GM19240 (cell line): ENCODE data around the gene GDPD5.

ENCODE experiments used
- DNase-seq: peaks from one replicate; pipeline ENCODE4 v3.0.0; 2011; ENCODE audit warnings: low spot score; ENCODE audit not compliant: insufficient read length

The GDPD5 gene, protein sequence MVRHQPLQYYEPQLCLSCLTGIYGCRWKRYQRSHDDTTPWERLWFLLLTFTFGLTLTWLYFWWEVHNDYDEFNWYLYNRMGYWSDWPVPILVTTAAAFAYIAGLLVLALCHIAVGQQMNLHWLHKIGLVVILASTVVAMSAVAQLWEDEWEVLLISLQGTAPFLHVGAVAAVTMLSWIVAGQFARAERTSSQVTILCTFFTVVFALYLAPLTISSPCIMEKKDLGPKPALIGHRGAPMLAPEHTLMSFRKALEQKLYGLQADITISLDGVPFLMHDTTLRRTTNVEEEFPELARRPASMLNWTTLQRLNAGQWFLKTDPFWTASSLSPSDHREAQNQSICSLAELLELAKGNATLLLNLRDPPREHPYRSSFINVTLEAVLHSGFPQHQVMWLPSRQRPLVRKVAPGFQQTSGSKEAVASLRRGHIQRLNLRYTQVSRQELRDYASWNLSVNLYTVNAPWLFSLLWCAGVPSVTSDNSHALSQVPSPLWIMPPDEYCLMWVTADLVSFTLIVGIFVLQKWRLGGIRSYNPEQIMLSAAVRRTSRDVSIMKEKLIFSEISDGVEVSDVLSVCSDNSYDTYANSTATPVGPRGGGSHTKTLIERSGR

DNA sequence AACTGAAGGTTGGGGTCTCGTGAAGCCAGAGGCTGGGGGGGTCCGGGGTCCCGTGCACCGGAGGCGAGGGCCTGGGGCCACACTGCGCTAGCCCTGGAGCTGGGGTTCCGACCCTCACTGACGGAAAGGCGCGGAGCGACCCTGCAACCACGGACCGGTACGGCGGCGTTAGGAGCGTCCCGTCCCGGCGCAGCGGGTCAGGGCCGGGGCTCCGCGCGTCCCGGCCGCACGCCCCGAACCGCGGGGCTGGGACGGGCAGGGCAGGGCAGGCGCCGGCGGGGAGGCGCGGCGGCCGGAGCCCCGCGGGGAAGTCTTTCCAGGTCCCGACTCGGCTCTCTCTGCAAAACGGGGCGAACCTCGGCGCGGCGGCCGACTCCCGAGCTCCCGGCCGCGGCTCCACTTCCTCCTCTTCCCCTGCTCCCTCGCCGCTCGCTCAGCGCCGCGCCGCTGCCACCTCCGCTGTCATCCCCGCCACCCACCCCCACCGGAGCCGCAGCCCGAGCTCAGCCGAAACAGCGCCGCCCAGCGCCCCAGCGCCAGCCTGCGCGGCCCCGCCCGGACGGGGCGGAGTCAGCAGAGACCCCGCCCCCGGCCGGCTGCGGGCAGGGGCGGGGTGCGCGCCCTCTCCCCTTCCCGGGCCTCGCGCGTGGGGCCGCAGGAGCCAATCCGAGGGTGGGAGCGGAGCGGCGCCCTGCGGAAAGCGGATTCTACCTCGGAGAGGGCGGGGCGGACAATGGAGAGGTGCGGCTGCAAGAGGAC, at the start of gene GDPD5:
Gene GDPD5 (minus strand): TSS at position 509 of the 759 bp plus-strand sequence. CDS start 48,206 bp downstream, outside the sequence.
- DNase-seq: peak; percentile 82

DNA sequence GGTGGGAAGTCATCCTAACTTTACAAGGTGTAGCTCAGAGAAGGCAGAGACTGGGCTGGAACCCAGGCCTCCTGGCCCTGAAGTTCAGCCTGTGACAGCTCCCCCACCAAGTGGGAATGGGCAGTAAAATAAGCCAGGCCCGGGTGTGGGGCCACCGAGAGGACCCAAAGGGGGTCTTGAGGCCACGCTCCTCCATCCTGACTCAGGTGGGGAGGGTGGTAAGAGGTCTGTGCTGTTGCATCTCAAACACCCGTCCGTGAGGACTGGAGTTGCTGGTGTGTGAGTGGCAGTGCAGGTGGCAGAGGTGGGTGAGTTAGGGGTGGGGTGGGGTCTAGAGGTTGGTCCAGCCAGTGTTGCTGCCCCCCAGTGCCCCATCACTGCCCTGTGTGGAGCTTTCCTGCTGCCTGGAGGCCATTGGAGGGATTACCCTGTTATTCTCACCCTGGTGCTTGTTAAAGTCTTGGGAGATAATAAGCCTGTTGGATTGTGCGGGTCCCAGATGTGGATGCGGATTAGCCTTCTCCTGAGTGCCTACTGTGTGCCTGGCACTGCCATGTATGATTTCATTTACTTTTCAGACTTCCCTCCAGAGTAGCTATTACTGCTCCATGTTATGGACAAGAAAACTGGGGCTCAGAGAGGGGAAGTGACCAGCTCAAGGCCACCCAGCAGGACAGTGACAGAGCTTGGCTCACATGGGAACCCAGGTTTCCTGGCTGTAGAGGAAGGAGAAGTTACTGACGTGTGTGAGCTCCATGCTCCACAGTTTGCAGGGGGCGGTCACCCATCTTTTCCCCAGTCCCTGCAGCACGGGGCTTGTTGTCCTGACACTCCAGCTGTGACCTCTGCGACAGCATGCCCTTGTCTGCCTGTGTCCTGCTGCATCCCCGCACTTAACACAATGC, 49.2 kb upstream of the GDPD5 start:
- DNase-seq: no peak

- DNase-seq: no peak
Observed at GRCh38 chr11:75572744-75573143, 47.0 kb upstream of the GDPD5 start.

DNA sequence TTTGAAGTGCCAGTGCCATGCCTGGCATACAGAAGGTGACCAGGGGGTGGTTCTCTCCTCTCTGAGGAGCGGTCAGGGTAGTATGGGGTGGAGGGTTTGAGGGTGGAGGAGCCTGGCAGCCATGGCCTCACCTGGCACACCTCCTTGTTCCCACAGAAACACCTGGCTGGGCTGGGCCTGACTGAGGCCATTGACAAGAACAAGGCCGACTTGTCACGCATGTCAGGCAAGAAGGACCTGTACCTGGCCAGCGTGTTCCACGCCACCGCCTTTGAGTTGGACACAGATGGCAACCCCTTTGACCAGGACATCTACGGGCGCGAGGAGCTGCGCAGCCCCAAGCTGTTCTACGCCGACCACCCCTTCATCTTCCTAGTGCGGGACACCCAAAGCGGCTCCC, 45.9 kb upstream of the GDPD5 start:
- DNase-seq: no peak

- no peak for DNase-seq
Observed at GRCh38 chr11:75570559-75571139, 44.9 kb upstream of the GDPD5 start.

DNA sequence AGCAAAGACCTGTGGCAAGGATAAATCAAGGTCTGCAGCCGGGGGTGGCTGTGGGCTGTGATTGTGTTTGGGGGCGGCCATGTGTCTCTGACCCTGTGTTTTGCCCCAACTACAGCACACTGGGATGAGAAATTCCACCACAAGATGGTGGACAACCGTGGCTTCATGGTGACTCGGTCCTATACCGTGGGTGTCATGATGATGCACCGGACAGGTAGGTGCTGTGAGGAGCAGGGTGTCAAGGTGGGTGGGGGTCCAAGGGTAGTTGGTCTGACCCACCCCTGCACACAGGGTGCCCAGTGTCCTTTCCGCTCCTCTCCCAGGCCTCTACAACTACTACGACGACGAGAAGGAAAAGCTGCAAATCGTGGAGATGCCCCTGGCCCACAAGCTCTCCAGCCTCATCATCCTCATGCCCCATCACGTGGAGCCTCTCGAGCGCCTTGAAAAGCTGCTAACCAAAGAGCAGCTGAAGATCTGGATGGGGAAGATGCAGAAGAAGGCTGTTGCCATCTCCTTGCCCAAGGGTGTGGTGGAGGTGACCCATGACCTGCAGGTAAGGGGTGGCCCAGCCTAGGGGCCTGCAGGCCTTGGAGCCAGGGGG, 43.0 kb upstream of the GDPD5 start:
- no peak for DNase-seq

- no peak for DNase-seq
Observed at GRCh38 chr11:75567971-75568370, 42.2 kb upstream of the GDPD5 start.

- no peak for DNase-seq
Observed at GRCh38 chr11:75566763-75567279, 41.1 kb upstream of the GDPD5 start.

- no peak for DNase-seq
Observed at GRCh38 chr11:75565916-75566762, 40.4 kb upstream of the GDPD5 start.

GRCh38 chr11:75565221-75565814, 39.6 kb upstream of the GDPD5 start:
- DNase-seq: no peak

DNA sequence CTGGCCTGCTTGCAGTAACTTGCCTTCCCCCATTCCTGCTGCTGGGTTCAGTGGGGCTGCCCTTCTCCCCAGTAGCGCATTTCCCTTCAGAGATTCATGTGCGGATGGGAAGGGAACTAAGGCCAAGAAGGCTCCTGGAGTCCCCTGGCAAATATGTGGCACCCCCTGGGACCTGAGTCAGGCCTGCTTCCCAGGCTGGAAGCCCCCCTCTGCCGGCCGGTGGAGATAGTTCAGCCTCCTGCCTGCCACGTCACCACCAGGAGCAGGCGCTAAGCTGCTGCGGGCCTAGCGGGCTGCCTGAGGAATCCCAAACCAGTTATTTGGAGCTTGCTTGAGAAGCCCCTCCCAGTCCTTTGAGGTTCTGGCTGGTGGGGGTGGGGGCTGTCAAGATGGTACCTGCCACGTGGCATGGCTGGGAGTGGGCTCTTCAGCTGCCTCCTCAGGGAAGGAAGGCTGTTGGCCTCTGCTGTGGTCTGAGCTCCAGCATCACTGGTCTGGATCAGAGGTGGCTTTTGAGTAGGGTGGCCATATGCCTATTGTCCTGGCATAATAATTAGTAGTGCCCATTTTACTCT, 38.3 kb upstream of the GDPD5 start:
- DNase-seq: no peak

GRCh38 chr11:75563501-75563977, 37.8 kb upstream of the GDPD5 start:
- no peak for DNase-seq

DNA sequence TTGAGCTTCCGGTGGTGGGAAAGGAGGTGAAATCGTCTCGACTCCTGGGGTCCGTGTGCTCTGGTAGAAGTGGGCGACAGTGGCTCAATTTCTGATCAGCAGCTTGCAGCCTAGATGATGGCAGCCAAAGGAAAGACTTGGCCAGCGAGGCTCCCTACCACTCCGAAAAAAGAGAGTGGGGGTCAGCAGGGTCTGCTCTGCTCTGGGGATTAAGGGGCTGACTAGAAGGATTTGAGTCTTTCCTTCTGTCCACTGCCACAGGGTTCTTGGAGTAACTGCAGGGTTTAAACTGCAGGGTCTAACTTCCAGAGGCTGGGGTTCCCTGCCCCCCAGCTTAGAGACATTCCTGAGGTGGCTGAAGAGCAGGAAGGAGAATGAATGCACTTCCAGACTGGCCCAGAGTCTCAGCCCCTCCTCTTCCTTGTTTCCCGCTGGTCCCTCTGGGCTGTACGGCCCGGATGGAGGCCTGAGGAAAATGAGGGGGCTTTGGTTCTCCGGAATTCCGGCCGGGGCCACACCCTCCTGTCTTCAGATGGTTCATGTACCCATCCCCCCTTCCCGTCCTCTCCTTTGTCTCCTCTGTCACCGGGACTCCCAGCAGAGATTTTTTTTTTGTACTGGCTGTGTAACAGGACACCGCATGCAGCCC, 37.2 kb upstream of the GDPD5 start:
- no peak for DNase-seq

DNA sequence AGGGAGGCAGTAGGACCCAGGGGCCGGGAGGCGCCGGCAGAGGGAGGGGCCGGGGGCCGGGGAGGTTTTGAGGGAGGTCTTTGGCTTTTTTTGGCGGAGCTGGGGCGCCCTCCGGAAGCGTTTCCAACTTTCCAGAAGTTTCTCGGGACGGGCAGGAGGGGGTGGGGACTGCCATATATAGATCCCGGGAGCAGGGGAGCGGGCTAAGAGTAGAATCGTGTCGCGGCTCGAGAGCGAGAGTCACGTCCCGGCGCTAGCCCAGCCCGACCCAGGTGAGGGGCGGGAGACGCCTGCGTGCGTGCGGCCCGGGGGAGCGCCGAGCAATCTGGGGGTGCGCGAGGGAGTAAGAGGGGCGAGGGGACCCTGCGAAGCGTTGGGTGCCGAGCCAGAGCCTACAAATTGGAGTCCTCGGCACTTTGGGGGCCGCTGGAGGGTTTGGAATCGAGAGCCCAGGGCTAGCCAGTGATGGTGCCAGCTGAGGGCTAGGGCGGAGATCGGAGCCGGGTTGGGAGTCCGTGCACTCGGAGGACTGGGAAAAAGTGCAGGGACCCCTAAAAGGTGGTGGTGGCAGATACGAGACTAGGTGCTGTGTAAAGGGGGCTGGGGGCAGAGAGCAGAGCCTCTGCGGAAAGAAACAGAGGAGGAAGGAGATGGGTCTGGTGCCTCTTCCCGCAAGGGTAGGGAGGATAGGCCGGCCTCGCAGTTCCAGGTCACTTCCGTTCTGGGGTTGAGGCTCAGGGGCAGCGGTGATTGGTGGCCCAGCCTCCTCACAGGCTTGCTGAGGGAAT, 36.5 kb upstream of the GDPD5 start, which contains the start of gene SERPINH1:
Gene SERPINH1 (plus strand): TSS at position 206 of the 788 bp plus-strand sequence. CDS start 4,097 bp downstream, outside the sequence.
- peak; percentile 91 for DNase-seq

DNA sequence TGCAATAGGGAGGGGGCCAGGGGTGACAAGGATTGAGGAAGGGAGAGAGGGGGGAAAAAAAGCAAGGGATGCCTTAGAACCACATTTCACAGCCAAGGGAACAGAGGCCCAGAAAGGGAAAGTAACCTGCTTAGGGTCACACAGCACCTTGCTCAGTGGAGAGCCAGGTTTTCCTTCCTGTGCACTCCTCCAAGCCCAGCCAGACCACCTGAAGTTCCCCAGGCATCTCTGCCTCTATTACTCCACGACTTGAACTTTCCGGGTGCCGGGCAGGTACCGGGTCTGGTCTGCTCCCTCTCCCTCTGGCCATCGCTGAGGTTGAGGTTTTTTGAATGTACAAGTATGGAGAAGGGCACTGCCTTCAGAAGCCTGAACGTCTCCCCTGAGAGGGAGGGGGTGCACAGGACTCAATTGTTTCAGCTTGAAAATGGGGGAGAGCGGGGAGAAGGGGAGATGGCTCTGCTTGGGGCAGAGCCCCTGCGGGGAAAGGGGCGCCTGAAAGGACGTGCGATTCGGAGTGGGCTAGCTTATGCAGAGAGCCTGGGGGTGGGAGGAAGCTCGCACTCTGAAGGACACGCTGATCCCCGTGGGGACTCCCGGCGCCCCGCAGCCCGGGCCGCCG, 35.8 kb upstream of the GDPD5 start:
- DNase-seq: peak; percentile 55

DNA sequence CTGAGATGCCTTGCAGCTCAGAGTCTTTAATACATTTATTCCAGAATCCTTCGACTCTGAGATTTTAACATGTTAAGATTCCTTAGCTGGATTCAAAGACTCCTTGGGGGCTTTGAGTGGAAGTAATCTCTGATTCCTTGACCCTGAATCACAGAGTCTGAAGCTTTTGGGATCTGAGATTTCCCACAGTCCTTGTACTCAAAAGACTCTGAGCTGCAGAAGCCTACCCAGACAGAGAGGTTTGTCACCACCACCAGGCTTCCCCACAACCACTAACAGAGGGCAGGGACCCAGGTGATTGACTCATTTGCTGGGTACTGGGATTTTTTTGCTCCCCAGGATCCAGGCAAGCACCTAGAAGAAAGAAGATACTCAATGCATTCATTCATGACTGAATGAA, 34.9 kb upstream of the GDPD5 start:
- no peak for DNase-seq
